Measurements from ENCODE around the gene GPR150. TPM values are rescaled to one million over a fixed set of nuclear protein-coding genes. Genes with fewer than 3 reads are reported as not detected.

GPR150 gene
- total RNA-seq: under 0.01 and 0.51 TPM in 2 replicates

DNA sequence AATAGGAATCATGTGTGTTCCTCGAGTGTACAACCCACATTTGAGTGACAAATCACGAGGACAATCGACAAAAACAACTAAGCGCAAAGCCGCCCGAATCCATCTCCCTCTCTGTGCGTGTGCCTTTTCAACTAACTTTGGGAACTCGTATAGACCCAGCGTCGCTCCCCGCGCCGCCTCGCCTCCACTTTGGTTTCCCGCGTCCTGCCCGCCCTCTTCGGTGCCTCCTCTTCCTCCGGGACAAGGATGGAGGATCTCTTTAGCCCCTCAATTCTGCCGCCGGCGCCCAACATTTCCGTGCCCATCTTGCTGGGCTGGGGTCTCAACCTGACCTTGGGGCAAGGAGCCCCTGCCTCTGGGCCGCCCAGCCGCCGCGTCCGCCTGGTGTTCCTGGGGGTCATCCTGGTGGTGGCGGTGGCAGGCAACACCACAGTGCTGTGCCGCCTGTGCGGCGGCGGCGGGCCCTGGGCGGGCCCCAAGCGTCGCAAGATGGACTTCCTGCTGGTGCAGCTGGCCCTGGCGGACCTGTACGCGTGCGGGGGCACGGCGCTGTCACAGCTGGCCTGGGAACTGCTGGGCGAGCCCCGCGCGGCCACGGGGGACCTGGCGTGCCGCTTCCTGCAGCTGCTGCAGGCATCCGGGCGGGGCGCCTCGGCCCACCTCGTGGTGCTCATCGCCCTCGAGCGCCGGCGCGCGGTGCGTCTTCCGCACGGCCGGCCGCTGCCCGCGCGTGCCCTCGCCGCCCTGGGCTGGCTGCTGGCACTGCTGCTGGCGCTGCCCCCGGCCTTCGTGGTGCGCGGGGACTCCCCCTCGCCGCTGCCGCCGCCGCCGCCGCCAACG, at the start of gene GPR150:
GPR150 (plus strand) TSS at position 58 of the 840 bp plus-strand sequence; CDS start at position 247, 189 bp downstream.

DNA sequence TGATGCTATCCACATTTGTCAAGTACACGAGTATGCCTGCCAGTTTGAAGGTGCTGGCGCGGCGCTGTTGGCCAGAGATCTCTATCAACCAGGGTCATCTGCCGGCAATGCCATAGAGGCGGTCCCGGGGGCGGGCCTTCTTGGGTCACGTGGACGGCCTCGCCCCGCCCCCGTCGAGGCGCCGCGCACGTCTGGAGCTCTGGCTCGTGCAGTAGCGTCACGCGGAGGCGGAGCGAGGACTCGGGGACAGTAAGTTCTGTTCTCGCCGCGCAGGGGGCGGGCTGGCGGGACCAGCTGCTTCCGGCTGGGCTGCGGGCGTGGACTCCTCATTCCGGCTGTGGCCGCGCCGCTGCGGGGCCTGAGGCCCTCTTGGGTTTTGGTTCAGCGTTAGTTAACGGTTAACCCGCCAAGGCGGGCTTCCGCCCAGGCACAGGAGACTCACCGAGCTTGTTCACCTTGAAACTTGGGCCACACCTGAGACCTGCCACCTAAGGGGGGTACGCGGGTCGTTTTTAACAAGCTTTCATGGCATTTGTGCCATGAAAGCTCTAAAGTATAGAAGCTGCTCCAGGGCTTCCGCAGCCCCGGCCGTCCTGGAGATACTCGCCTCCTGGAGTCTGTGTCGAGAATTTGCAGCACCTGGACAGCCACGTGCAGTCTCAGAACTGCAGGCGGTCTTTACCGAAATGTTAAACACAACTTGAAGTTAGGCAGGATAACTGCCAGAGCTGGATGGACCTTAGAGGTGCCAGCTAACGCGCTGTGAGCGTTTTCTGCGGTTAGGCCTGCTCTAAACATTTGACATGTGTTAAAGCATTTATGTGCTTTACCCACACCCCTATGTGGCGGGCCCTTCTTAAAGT, 26.9 kb downstream of the GPR150 start, which contains the start of gene RFESD:
RFESD (plus strand) TSS at position 209 of the 863 bp plus-strand sequence. CDS start 5,495 bp downstream, outside the sequence.

Other genes with a start within 250 kb of the GPR150 start
- gene FAM81B, start 228.7 kb upstream of the GPR150 start, total RNA-seq: not detected in 2 replicates
- 35.8 and 43.6 TPM in 2 replicates for gene SKIC3, start 65.1 kb upstream of the GPR150 start, total RNA-seq
- gene ARSK, start 65.0 kb upstream of the GPR150 start, total RNA-seq: 6.5 and 7.7 TPM in 2 replicates
- 0.98 and 3.7 TPM in 2 replicates for gene RFESD, start 26.7 kb downstream of the GPR150 start, total RNA-seq
- not detected in 2 replicates for gene SPATA9, start 62.9 kb downstream of the GPR150 start, total RNA-seq
- gene RHOBTB3, start 111.2 kb downstream of the GPR150 start, total RNA-seq: 57.8 and 107 TPM in 2 replicates
- gene GLRX, start 202.6 kb downstream of the GPR150 start, total RNA-seq: 38.3 and 67.9 TPM in 2 replicates